GM13977 (cell line): ENCODE data around the gene ADK.
A peak's percentile ranks its signal among the peaks of the same experiment; 100 is the strongest.

Experiments
- DNase-seq: peaks from one replicate; pipeline ENCODE4 v3.0.0; 2012; ENCODE audit warnings: low spot score
- CTCF ChIP-seq: IDR thresholded peaks from 2 replicates; pipeline ENCODE4 v1.5.1; 2012; ENCODE audit warnings: mild to moderate bottlenecking, control low read depth; ENCODE audit not compliant: insufficient read depth; ENCODE audit errors: extremely low read depth, missing control alignments
- in situ Hi-C: fragments of 300-500 bp; cut with MboI; formaldehyde crosslinking; loops from one replicate; pipeline ENCODE4 v1.12.0; 2022; ENCODE audit warnings: low sequenced_read_pairs, low pct_unique_long_range_greater_than_20kb, mixed read lengths, inconsistent platforms; ENCODE audit not compliant: unreplicated experiment

Gene ADK

GRCh38 chr10:74677951-74678350, 526.9 kb downstream of the ADK start:
- in situ Hi-C loops: no loop called here
- peak; percentile 59 for DNase-seq

GRCh38 chr10:74681917-74682627, 531.1 kb downstream of the ADK start:
- TF ChIP-seq CTCF: no peak
- DNase-seq: no peak
- in situ Hi-C loops: no loop called here

More at GRCh38 chr10:74677951-74678350, 526.9 kb downstream of the ADK start:
- TF ChIP-seq CTCF: peak; percentile 15

GRCh38 chr10:74683067-74683466, 532.0 kb downstream of the ADK start:
- no peak for DNase-seq
- in situ Hi-C loops: no loop called here
- no peak for TF ChIP-seq CTCF

DNA sequence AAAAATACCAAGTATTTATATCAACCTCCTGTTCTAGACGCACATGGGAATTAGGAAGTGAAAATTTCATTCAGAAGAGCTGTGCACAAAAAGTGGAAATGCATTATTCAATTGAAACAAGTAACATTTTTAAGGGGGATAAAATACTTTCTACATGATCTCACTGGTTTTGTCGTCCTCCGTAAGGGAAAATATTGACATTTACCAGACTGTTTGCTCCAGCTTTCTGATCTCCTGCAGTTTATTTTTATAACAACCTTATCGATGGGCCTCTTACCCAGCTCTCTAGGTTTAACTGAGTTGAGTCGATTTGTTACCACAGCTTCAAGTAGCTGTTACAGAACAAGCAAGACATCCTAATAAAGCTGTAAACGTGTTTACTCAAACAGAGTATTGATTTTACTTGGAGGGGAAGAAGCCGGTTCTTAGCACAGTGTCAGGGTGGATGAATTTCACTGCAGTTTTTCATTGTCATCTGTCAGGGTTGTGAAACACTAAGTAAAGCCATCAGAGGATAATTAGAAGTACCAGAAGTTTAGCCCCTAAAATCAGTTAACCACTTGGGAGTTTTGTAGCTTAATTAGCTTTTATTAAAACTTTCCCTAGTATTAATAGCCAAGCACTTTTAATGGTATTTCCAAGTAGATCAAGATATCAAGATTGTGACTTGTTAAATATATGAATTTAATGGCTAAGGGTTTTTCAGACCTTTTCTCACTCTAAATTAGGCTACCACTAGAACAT, 532.8 kb downstream of the ADK start:
- in situ Hi-C loops: no loop called here
- no peak for TF ChIP-seq CTCF
- peak; percentile 16 for DNase-seq

- DNase-seq: no peak
- TF ChIP-seq CTCF: no peak
- in situ Hi-C loops: no loop called here
Observed at GRCh38 chr10:74684462-74684861, 533.4 kb downstream of the ADK start.

DNA sequence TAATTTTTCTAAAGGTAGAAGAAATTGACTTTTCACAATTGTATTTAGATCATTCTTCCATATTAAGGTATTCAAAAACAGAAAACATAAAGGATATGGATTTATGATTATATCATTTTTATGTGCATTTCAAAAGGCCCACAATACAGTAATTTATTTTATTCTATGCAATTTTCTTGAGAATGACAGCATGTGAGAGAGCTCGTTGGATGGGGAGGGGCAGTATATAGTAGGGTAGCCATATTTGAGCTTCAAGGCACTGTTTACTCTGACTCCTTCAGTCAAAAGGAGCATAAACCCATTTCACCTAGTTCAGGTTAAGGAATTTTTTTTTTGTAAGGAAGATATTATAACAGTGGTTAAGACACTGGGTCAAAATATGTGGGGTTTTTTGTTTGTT, 534.5 kb downstream of the ADK start:
- no peak for TF ChIP-seq CTCF
- in situ Hi-C loops: no loop called here
- no peak for DNase-seq
